Common myeloid progenitor, CD34-positive (primary cell): ENCODE measurements around the gene PLB1.

Experiments
- CTCF ChIA-PET: fragments of 350-600 bp; sonication (Branson Sonifier 250); formaldehyde crosslinking; loops from one replicate; lab custom pipeline; 2021; ENCODE audit warnings: antibody characterized with exemption; lab: Charles Lee
- POLR2A ChIA-PET: fragments of 350-600 bp; sonication (Branson Sonifier 250); formaldehyde crosslinking; loops from one replicate; lab custom pipeline; 2021; ENCODE audit warnings: antibody characterized with exemption; lab: Charles Lee
- DNase-seq, 3 donors: peaks; one replicate each; pipeline versions ENCODE4 v3.0.0 to v3.0.0-alpha.2; 2013
- H3K27ac ChIP-seq, 2 experiments: 1 replicate in 1 of 2; 2 replicates in 1 of 2; pipeline ENCODE4 v1.7.0; 2013; ENCODE audit warnings: inconsistent platforms in 2 of 2, low read length in 2 of 2, mild to moderate bottlenecking in 2 of 2, low read depth in 1 of 2, moderate library complexity in 1 of 2; ENCODE audit not compliant: severe bottlenecking in 2 of 2, insufficient read depth in 1 of 2, poor library complexity in 1 of 2
- H3K27me3 ChIP-seq, 5 experiments: replicated peaks in 2 of 5; 1 replicate in 3 of 5; 2 replicates in 2 of 5; pipeline versions ENCODE4 v1.6.1 to v1.7.0; 2013; ENCODE audit warnings: low read length in 4 of 5, mild to moderate bottlenecking in 2 of 5, moderate library complexity in 2 of 5, inconsistent platforms in 1 of 5; ENCODE audit not compliant: insufficient read depth in 5 of 5, control insufficient read depth in 4 of 5
- H3K36me3 ChIP-seq, 4 experiments: 1 replicate in 2 of 4; 2 replicates in 2 of 4; pipeline versions ENCODE4 v1.6.1 to v1.7.0; 2013; ENCODE audit warnings: low read length in 3 of 4, control low read depth in 1 of 4, mild to moderate bottlenecking in 1 of 4; ENCODE audit not compliant: control insufficient read depth in 4 of 4, insufficient read depth in 4 of 4
- H3K4me1 ChIP-seq, 4 experiments: 1 replicate in 3 of 4; 2 replicates in 1 of 4; pipeline versions ENCODE4 v1.6.1 to v1.7.1; 2013; ENCODE audit warnings: low read length in 3 of 4, mild to moderate bottlenecking in 3 of 4, control low read depth in 1 of 4, inconsistent platforms in 1 of 4, moderate library complexity in 1 of 4; ENCODE audit not compliant: control insufficient read depth in 4 of 4, insufficient read depth in 4 of 4; ENCODE audit errors: control extremely low read depth in 1 of 4
- H3K4me3 ChIP-seq, 7 experiments: 1 replicate in 4 of 7; 2 replicates in 3 of 7; pipeline versions ENCODE4 v1.5.1 to v1.7.0; 2013; ENCODE audit warnings: mild to moderate bottlenecking in 7 of 7, low read length in 6 of 7, moderate library complexity in 6 of 7, inconsistent platforms in 2 of 7, low read depth in 2 of 7, control low read depth in 1 of 7; ENCODE audit not compliant: insufficient read depth in 4 of 7, control insufficient read depth in 1 of 7; ENCODE audit errors: extremely low read depth in 1 of 7
- H3K9me3 ChIP-seq, 5 experiments: 1 replicate in 4 of 5; 2 replicates in 1 of 5; pipeline versions ENCODE4 v1.6.1 to v1.7.1; 2013; ENCODE audit warnings: low read length in 4 of 5, mild to moderate bottlenecking in 2 of 5, inconsistent platforms in 1 of 5, low read depth in 1 of 5, moderate library complexity in 1 of 5; ENCODE audit not compliant: control insufficient read depth in 4 of 5, insufficient read depth in 2 of 5; ENCODE audit errors: control extremely low read depth in 1 of 5
- WGBS: methylation state at CpG from one replicate; pipeline ENCODE4 v1.1.5; 2013; ENCODE audit not compliant: insufficient coverage; 5-methylcytosine and 5-hydroxymethylcytosine counted together

The PLB1 gene

GRCh38 chr2:28666496-28667184, 170.8 kb downstream of the PLB1 start:
- CTCF ChIA-PET = interaction anchor here (1.3 kb wide), 1 partner anchor 14 kb away, joined by 3 read pairs; no protein-coding TSS in a partner anchor

DNA sequence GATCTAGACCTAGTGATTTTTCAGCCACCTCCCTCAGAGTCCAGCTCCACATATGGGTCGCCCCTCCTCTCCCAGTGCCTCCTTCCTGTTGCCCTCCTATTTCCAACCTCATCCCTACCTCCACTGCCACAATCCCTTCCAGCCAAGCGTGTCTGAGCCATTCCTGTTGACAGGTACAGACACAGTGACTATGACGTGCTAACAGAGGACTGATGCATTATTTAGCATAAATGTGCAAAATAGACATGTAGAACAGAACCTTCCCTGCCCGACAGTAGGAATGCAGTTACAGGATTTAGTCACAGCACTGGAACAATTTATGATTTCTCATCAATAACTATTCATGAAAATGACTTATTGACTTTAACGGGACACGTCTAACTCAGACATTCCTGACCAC, 171.4 kb downstream of the PLB1 start:
- DNase-seq = no peak
- Histone ChIP-seq H3K4me3 (no peak overlapping the region), H3K4me1 (no peaks in the 10 kb centered on the region), H3K27ac (no peak overlapping the region), H3K9me3 (no peaks in the 10 kb centered on the region), H3K27me3 (no peaks in the 10 kb centered on the region), H3K36me3 (no peaks in the 10 kb centered on the region)
- ChIA-PET POLR2A (interaction anchor here (0.6 kb wide), 1 partner anchor 21 kb away, joined by 3 read pairs; no protein-coding TSS in a partner anchor), CTCF (interaction anchor here (1.3 kb wide), 1 partner anchor 14 kb away, joined by 3 read pairs; no protein-coding TSS in a partner anchor)
- WGBS = 100% methylated on average over 2 of the region's 6 CpGs

More at GRCh38 chr2:28666496-28667184, 170.8 kb downstream of the PLB1 start:
- 100% methylated on average over 6 of the region's 8 CpGs for WGBS
- Histone ChIP-seq H3K4me1 (no peaks in the 10 kb centered on the region), H3K27me3 (no peaks in the 10 kb centered on the region), H3K36me3 (no peaks in the 10 kb centered on the region), H3K9me3 (no peaks in the 10 kb centered on the region), H3K4me3 (no peak overlapping the region), H3K27ac (no peak overlapping the region)
- DNase-seq = no peak
- POLR2A ChIA-PET = interaction anchor here (0.6 kb wide), 1 partner anchor 21 kb away, joined by 3 read pairs; no protein-coding TSS in a partner anchor

DNA sequence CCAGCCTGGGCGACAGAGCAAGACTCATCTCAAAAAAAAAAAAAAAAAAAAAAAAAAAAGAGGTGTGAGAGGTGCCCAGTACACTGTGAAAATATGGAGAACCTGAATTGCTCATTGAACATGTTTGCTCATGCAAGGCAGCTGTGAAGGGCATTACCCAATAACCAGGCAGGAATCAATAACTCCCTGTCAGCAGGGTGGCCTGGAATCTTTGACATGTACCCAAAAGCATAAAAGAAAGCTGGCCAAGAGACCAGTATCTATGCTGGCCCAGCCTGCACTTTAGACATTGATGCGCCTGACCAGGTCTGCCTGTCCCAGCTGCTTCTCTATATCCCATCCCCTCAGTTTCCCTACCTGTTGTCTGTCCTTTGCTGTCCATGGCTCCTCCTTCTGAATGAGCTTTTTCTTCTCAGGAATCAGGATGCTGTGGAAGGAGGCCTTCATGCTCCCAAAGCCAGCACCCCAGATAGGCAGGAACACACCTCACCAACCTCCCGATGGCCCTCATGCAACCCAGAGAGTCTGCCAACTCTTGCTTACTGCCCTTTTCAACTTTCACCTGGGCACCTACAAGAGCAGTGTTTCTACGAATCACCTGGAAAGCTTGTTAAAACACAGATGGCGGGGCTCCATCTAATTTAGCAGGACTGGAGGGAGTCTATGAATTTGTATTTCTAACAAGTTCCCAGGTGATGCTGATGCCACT, 172.4 kb downstream of the PLB1 start:
- WGBS = 100% methylated on average over 3 of the region's 5 CpGs
- no peak overlapping the region for H3K4me3 ChIP-seq
- ChIA-PET POLR2A (no interaction called here), CTCF (no interaction called here)
- H3K27me3 ChIP-seq = no peaks in the 10 kb centered on the region
- H3K27ac ChIP-seq = no peak overlapping the region
- peaks cover 0 to 6% (median 2%) of the 10 kb centered on the region in 5 experiments for H3K9me3 ChIP-seq
- no peaks in the 10 kb centered on the region for H3K36me3 ChIP-seq
- no peak for DNase-seq
- no peaks in the 10 kb centered on the region for H3K4me1 ChIP-seq

- H3K9me3 ChIP-seq = peaks cover 0 to 11% (median 2%) of the 10 kb centered on the region in 5 experiments
- no peak overlapping the region for H3K27ac ChIP-seq
- WGBS = 100% methylated on average over 1 of the region's 2 CpGs
- no peak for DNase-seq
- H3K4me3 ChIP-seq = no peak overlapping the region
- ChIA-PET CTCF (no interaction called here), POLR2A (no interaction called here)
- H3K4me1 ChIP-seq = no peaks in the 10 kb centered on the region
- no peaks in the 10 kb centered on the region for H3K36me3 ChIP-seq
- no peaks in the 10 kb centered on the region for H3K27me3 ChIP-seq
Observed at GRCh38 chr2:28668880-28669279, 173.0 kb downstream of the PLB1 start.

DNA sequence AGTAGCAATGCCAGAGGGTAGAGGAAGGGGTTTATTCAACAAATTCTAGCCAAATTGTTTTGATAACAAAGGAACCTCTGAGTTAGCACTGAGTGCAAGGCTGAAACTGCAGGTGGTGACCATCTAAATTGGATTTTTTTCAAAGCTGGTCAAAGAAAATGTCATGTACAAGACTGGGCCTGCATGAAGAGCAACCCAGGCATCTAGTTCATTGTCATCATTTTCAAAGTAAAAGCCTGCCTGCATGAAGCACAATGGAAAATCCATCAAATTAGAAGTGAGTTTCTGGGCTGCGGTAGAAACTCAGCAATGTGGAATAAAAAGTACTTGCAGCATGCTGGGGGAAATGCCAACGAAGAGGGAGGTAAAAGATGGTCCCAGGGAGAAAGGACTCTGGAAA, 175.0 kb downstream of the PLB1 start:
- Histone ChIP-seq H3K9me3 (peaks cover 0 to 11% (median 2%) of the 10 kb centered on the region in 5 experiments), H3K27ac (no peak overlapping the region), H3K4me3 (no peak overlapping the region), H3K27me3 (no peaks in the 10 kb centered on the region), H3K4me1 (no peaks in the 10 kb centered on the region), H3K36me3 (no peaks in the 10 kb centered on the region)
- WGBS = 95% methylated on average over 2 of the region's 2 CpGs
- ChIA-PET POLR2A (no interaction called here), CTCF (no interaction called here)
- no peak for DNase-seq

DNA sequence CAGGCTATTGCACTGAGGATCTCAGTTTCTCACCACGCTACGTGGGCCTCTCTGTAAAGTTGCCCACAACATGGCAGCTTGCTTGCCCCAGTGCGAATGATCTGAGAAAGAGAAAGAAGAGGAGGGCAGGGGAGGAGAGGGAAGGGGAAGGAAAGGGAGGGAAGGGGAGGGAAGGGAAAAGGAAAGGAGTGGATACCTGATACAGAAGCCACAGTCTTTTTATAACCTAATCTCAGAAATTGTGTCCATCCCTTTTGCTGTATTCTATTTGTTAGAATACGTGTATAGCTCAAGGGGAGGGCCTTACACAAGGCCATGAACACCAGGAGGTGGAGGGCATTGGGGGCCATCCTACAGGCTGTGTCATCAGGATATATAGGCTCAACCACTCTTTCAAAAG, 177.5 kb downstream of the PLB1 start:
- Histone ChIP-seq H3K4me3 (no peak overlapping the region), H3K36me3 (no peaks in the 10 kb centered on the region), H3K4me1 (no peaks in the 10 kb centered on the region), H3K27ac (no peak overlapping the region), H3K27me3 (no peaks in the 10 kb centered on the region), H3K9me3 (peaks cover 0 to 11% (median 2%) of the 10 kb centered on the region in 5 experiments)
- ChIA-PET POLR2A (no interaction called here), CTCF (interaction anchor here (1.3 kb wide), 1 partner anchor 19 kb away, joined by 4 read pairs; no protein-coding TSS in a partner anchor)
- no peak for DNase-seq
- WGBS = 96% methylated on average over 3 of the region's 4 CpGs
